BJ (cell line): Measurements from ENCODE around the gene SPTBN4. TPM values are rescaled to one million over a fixed set of nuclear protein-coding genes. Genes with fewer than 3 reads are reported as not detected.
A peak's percentile ranks its signal among the peaks of the same experiment; 100 is the strongest.

Experiments
- CTCF ChIA-PET: fragments of 350-600 bp; formaldehyde crosslinking; extraction: SDS; loops from one replicate; lab custom pipeline; 2021; ENCODE audit warnings: antibody characterized with exemption, inconsistent platforms; lab: Yijun Ruan, JAX
- POLR2A ChIA-PET: fragments of 300-600 bp; sonication (Branson Sonifier 250); formaldehyde crosslinking; extraction: SDS; loops from one replicate; lab custom pipeline; 2021; ENCODE audit warnings: antibody characterized with exemption; lab: Charles Lee
- DNase-seq: peaks from one replicate; pipeline ENCODE4 v3.0.0-alpha.2; 2011; ENCODE audit warnings: low read depth
- H3K27me3 ChIP-seq: 2 replicates; pipeline ENCODE4 v1.6.0; 2011; ENCODE audit warnings: low read length; ENCODE audit not compliant: control insufficient read depth, insufficient read depth
- H3K36me3 ChIP-seq: 2 replicates; pipeline ENCODE4 v1.5.1; 2011; ENCODE audit warnings: low read length; ENCODE audit not compliant: control insufficient read depth, insufficient read depth
- H3K4me3 ChIP-seq: 2 replicates; pipeline ENCODE4 v1.5.1; 2011; ENCODE audit warnings: low read depth, mild to moderate bottlenecking, control low read depth, low read length
- polyA plus RNA-seq: library from polyadenylated mRNA; depleted of rRNA; stranded (reverse); fragments of >200 nt; gene quantifications from 2 replicates; pipeline ENCODE4 v1.2.3, GENCODE V29; 2011
- TF ChIP-seq, protein P1 (sequence below): IDR thresholded peaks from 2 replicates; pipeline ENCODE4 v1.5.1; 2011; ENCODE audit warnings: low read depth, mild to moderate bottlenecking, control low read depth, inconsistent platforms, low read length, moderate library complexity; ENCODE audit not compliant: insufficient read depth

The SPTBN4 gene
- polyA plus RNA-seq, 1 experiment: 0.93 TPM

DNA sequence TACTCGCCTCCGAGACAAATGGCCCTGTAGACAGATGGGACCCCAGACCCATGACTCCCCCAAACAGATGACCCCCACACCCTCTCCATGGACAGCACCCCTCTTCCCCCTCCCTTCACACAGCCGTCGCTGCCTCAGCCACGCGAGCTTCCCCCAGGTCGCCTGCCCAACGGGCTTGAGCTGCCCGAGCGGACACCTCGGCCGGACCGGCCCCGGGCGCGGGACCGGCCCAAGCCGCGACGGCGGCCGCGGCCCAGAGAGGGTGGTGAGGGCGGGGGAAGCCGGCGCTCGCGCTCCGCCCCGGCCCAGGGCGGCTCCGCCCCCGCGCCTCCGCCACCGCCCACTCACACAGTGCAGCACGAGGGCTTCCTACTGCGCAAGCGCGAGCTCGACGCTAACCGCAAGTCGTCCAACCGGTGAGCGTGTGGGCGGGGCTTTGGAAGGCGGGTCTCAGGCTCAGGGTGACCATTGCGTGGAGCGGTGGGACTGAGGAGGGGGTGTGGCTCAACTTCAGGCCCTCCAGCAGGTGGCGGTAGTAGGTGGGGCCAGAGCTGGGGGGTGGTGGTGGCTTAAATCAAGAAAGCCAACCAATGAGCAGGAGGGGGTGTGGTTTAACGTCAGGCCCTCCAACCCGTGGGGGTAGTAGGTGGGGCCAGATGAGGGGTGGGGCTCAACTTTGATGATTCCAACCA, 103.7 kb downstream of the SPTBN4 start:
- peaks cover 2% of the 10 kb centered on the region; the same call in 1 of the 2 replicates for H3K27me3 ChIP-seq
- POLR2A ChIA-PET: no interaction called here
- peak; percentile 97 for DNase-seq
- peak overlapping the region; percentile 66 for H3K4me3 ChIP-seq
- TF ChIP-seq, protein P1, sequence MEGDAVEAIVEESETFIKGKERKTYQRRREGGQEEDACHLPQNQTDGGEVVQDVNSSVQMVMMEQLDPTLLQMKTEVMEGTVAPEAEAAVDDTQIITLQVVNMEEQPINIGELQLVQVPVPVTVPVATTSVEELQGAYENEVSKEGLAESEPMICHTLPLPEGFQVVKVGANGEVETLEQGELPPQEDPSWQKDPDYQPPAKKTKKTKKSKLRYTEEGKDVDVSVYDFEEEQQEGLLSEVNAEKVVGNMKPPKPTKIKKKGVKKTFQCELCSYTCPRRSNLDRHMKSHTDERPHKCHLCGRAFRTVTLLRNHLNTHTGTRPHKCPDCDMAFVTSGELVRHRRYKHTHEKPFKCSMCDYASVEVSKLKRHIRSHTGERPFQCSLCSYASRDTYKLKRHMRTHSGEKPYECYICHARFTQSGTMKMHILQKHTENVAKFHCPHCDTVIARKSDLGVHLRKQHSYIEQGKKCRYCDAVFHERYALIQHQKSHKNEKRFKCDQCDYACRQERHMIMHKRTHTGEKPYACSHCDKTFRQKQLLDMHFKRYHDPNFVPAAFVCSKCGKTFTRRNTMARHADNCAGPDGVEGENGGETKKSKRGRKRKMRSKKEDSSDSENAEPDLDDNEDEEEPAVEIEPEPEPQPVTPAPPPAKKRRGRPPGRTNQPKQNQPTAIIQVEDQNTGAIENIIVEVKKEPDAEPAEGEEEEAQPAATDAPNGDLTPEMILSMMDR: peak; percentile 66
- CTCF ChIA-PET: interaction anchor here (0.6 to 2.0 kb wide), 17 partner anchors 13 to 265 kb away, joined by 3 to 16 read pairs (median 3); partner anchors contain the start of gene LTBP4
- no peaks in the 10 kb centered on the region for H3K36me3 ChIP-seq

DNA sequence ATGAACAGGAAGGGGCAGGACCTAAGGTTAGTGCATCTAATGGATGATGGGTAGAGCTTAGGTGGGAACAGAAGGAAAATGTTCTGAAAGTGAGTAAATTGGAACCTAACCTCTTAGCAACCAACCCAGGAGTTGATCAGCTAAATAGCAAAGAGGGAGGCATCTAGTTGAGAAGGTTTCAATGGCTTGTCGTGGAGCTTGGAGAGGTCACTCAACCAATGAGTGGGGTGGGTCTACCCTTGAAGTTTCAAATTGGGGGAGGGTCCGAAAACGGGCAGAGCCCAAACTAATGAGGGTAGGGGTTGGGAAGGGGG, 104.2 kb downstream of the SPTBN4 start:
- H3K4me3 ChIP-seq: no peak overlapping the region
- DNase-seq: no peak
- CTCF ChIA-PET: interaction anchor here (0.5 to 2.0 kb wide), 16 partner anchors 12 to 266 kb away, joined by 3 to 16 read pairs (median 4); partner anchors contain the start of gene LTBP4

DNA sequence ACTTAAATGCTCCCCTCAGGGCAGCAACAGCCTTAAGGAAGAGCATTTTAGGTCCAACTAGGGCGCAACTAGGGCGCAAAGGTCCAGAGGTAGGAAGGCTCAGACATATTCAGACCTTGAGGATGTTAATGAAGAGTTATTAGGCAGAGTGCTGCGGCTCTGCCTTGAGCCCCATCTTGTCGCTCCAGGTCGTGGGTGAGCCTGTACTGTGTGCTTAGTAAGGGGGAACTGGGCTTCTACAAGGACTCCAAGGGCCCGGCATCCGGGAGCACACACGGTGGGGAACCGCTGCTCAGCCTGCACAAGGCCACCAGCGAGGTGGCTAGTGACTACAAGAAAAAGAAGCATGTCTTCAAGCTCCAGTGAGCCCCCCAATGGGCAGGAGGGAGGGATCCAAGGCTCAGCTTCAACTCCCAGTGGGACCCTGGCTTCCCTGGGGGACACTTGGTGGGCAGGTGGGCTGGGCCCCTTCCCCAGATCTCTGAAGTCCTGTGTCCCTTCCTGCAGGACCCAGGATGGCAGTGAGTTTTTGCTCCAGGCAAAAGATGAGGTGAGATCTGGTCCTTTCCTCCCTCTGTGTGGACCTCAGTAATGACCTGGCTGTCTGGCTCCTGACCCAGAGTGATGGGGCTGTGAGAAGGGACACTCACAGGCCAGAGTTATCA, 105.2 kb downstream of the SPTBN4 start:
- POLR2A ChIA-PET: no interaction called here

More for the DNA sequence above, 104.2 kb downstream of the SPTBN4 start:
- Histone ChIP-seq H3K36me3 (no peaks in the 10 kb centered on the region), H3K27me3 (peaks cover 2% of the 10 kb centered on the region; the same call in 1 of the 2 replicates)
- TF ChIP-seq, protein P1: no peak
- POLR2A ChIA-PET: no interaction called here

DNA sequence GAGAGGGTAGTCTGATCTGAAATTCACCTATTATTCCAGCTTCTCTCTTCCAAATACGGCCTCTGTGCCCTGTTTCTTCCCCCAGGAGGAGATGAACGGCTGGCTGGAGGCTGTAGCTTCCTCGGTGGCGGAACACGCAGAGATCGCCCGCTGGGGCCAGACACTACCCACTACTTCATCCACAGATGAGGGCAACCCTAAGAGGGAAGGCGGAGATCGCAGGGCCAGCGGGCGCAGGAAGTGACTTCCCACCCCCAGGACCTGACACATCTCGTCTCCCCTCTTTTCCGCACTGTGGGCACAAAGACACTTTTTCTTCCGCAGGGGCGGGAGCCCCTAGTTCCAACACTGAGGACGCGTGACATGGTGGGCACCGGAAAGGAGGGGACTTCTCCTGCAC, 108.5 kb downstream of the SPTBN4 start:
- TF ChIP-seq, protein P1: no peak
- H3K4me3 ChIP-seq: no peak overlapping the region
- no peak for DNase-seq
- CTCF ChIA-PET: interaction anchor here (1.2 kb wide), 1 partner anchor 60 kb away, joined by 4 read pairs; no protein-coding TSS in a partner anchor
- POLR2A ChIA-PET: no interaction called here
- H3K27me3 ChIP-seq: no peaks in the 10 kb centered on the region
- H3K36me3 ChIP-seq: peaks cover 2% of the 10 kb centered on the region

More for the DNA sequence above, 105.2 kb downstream of the SPTBN4 start:
- Histone ChIP-seq H3K27me3 (0 out of 2 replicates have a peak, but pooled peaks cover under 1% of the 10 kb centered on the region), H3K4me3 (no peak overlapping the region), H3K36me3 (no peaks in the 10 kb centered on the region)
- TF ChIP-seq, protein P1: no peak
- CTCF ChIA-PET: interaction anchor here (1.2 to 2.1 kb wide), 6 partner anchors 12 to 73 kb away, joined by 3 to 6 read pairs (median 6); no protein-coding TSS in a partner anchor
- DNase-seq: no peak

DNA sequence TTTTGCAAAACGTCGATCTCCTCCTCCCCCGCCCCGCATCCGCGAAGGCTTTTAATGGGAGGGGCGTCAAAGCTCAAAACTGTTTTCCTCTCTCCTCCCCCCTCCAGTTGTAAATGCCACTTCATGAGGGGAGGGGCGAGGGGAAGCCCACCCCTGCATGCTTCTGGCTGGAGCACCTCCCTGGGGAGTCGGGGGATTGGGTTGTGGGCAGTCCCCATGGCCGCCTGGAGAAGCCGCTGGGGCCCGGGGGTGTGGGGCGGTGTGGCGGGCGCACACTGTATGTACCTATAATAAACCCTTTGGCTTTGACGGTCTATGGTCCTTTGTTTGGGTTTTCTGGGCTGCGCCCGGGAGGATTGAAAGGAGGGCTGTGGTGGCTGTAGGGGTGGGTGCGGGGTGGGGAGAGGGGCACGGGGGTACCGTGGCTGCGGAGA, 109.4 kb downstream of the SPTBN4 start:
- DNase-seq: no peak
- TF ChIP-seq, protein P1: no peak
- POLR2A ChIA-PET: no interaction called here
- Histone ChIP-seq H3K4me3 (peak overlapping the region; percentile 94), H3K36me3 (peaks cover 6% of the 10 kb centered on the region), H3K27me3 (no peaks in the 10 kb centered on the region)
- CTCF ChIA-PET: interaction anchor here (1.2 kb wide), 1 partner anchor 59 kb away, joined by 4 read pairs; no protein-coding TSS in a partner anchor
